Suppressor macrophage treated with lipopolysaccharide for 1 hour (primary cell): ENCODE data around the gene AGAP5.
"Not testable (repeated sequence)": the region's sequence is repeated elsewhere in the genome, so short reads cannot be mapped to it uniquely, and the experiment has no call there.

Experiments used
- DNase-seq, 3 donors: peaks; one replicate each; pipeline ENCODE4 v3.0.0-alpha.2; 2020 to 2022

The AGAP5 gene

DNA sequence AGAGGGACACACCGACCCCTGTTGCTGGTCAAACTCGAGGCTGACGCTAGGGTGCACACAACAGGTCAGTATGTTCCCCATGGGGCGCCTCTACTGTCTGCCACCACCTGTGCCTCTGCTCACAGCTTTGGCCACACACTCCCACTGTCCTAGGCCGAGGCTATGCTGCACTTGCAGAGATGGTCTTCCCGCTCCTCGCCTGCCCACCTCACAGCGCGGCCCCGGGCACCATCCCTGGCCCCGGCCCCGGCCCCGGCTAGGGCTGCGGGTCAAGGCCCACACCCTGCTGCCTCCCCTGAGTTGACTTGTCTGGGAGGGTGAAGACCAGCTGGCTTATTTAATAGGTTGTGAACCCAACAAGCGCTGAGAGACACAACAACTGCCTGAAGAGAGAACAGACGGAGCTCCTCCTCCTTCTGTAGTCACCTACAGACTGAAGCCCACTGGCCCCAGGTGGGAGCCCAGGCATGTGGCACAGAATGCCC lies at the start of gene AGAP5:
Gene AGAP5 (minus strand): TSS at position 435 of the 485 bp plus-strand sequence. CDS start 354 bp downstream, at position 81.
- DNase-seq, result not testable (repeated sequence)

DNA sequence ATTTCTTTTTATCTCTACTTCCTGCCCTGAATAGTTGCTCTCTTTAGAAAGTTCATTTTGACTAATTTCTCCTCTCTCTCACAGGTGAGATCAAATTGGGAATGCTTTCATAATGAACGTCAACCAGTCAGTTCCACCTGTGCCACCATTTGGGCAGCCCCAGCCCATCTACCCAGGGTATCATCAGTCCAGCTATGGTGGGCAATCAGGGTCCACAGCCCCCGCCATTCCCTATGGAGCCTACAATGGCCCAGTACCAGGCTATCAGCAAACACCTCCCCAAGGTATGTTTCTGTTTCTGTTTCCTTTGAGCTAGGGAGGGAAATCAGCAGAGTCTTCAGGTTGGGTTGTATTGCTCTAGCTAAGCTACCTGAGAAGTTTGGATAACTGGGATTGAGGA lies 48.8 kb upstream of the AGAP5 start:
- DNase-seq, result no peak

DNA sequence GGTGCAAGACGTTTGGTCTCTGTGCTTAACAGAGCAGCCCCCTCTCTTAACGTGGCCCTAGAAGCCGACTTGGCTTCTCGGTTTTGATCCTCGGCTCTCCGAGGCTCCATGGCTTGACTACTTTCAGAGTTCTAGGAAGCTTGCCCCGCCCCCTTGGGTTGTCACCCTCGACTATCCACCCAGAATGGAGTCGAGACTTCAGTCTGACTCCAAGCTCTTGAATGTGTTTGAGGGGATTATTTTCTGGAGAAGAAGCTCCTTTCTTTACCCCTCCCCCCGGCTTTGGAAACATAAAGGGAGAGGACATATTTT lies 46.7 kb upstream of the AGAP5 start:
- peak; percentile 79 to 86 (median 79) for DNase-seq

DNA sequence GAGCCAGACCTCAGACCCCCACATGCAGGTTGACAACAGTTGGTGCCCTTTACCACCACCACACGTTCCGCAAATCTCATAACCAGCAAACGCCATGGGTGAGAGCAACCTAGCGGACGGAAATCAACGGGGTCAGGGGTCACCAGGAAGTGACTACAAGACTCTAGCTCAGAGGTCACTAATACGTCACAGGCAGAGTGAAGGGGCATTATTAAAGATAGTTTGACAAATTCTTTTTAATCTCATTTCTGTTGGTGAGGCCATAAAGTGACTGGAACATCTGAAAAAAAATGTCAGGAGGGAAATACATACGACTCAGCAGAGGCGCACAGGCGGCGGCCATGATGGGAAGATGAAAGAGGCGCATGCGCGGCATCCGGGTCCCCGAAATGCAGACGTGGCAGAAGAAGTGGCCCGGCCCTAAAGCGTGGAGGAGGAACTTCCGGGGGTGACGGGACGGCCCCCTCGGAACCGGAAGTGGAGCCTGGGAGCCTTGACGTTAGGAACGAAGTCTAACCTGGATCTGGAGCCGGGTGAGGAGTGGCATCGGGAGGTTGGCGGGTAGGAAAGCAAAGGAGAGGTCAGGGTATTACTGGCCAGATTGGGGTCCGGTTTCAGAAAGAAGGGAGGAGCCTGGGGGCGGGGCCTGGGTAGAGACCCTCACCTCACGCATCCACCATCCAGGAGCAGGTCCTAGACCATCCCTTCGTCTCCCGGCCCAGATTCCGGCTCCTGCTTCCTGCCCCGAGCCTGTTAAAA lies 46.2 kb upstream of the AGAP5 start, which contains the start of gene SEC24C:
Gene SEC24C (plus strand): TSS at position 468 of the 759 bp plus-strand sequence. CDS start 2,461 bp downstream, outside the sequence.
- peak; percentile 97 to 98 (median 98) for DNase-seq

GRCh38 chr10:73743327-73743904 lies 45.5 kb upstream of the AGAP5 start:
- no peak for DNase-seq

- DNase-seq, result no peak
Measured at GRCh38 chr10:73742454-73742734, 44.5 kb upstream of the AGAP5 start.

- not testable (repeated sequence) for DNase-seq
Measured at GRCh38 chr10:73740501-73741254, 42.8 kb upstream of the AGAP5 start.

DNA sequence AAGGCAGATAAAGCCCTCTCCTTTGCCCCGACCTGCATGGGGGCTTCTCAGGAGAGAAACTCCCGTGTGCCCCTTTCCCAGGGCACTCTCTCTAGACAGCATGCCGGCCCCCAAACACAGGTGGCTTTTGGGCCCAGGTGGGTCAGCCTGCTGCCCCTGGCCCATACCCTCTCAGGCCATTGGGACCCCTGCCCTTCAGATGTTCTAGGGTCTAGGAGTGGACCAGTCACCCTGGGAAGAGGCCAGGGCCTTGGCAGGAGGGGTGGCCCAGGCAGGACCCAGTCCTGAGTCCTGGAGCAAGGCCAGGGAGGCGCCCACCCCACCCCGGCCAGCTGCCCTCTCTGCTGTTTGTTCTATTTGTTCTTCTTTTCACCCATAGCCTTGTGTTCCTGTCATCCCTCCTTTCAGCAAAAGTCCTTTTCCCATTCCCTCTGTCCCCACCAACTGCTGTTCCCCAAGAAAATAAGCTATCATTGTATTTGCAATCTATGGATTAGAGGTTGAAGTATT lies 36.9 kb upstream of the AGAP5 start:
- no peak for DNase-seq

GRCh38 chr10:73734028-73734720 lies 36.3 kb upstream of the AGAP5 start:
- DNase-seq, result no peak

DNA sequence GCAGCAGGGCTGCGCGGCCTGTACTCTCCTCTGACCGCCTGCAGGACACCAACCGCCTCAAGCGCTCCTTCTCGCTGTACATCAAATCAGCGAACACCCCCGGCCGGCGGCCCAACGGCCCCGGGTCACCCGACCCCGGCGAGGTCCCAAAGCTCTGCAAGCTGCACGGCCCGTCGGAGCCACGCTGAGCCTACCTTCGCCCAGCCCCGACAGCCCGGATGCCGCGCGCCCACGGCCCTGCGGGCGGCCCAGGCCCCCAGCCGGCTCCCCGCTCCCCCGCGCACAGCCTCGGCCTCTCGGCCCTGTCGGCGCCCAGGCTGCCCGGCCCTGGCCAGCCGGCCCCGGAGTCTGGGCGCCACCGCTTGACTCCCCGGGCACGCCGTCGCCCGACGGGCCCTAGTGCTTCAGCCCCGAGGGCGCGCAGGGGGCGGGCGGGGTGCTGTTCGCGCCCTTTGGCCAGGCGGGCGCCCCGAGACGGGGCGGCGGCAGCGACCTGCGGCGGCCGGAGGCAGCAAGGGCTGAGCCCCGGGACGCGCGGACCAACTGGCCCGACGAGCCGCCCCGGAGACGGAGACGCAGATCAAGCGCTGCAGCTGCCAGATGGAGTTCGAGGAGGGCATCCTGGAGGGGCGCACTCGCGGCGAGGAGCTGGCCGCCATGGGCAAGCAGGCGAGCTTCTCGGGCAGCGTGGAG lies 35.2 kb upstream of the AGAP5 start:
- DNase-seq, result no peak

GRCh38 chr10:73732426-73732825 lies 34.5 kb upstream of the AGAP5 start:
- no peak for DNase-seq

DNA sequence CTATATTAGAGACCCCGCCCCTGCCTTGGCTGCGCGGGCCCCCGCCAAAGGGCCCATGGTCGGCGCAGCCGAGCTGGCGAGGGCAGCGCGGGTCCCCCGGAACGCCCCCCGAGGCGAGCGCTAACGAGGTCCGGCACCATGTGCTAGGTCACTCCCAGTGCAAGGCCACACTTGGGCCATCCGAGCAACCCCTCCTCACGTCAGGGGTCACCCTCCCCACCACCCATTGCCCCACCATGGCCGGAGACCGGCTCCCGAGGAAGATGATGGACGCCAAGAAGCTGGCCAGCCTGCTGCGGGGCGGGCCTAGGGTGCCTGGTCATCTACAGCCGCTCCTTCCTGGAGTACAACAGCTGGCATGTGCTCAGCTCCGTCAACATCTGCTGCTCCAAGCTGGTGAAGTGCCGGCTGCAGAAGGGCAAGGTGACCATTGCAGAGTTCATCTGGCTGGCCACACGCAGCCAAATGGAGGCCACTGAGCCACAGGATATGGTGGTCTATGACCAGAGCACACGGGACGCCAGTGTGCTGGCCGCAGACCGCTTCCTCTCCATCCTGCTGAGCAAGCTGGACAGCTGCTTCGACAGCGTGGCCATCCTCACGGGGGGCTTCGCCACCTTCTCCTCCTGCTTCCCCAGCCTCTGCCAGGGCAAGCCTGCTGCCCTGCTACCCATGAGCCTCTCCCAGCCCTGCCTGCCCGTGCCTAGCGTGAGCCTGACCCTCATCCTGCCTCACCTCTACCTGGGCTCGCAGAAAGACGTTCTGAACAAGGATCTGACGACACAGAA lies 33.9 kb upstream of the AGAP5 start:
- DNase-seq, result no peak

GRCh38 chr10:73730153-73730906 lies 32.4 kb upstream of the AGAP5 start:
- peak; percentile 91 to 93 (median 93) for DNase-seq

DNA sequence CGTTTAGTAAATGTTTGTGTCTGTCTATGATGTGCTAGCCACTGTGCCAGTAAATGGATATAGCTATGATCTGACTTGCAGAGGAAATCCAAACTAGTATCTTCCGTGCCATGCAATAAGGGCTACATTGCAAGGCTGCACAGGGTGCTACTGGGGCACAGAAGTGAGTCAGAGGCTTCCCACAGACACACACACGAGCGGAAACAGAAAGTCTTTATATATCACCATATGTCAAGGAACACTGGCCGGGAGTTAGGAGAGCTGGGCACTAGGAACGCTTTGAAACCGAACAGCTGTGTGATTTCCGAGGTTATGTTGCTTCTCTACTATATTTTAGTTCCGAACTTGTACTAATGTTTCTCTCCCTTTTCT lies 31.9 kb upstream of the AGAP5 start:
- peak; percentile 55 to 75 (median 63) for DNase-seq

- DNase-seq, result no peak
Measured at GRCh38 chr10:73723516-73723915, 25.6 kb upstream of the AGAP5 start.

- DNase-seq, result peak; percentile 74 to 89 (median 87)
Measured at GRCh38 chr10:73720561-73720960, 22.7 kb upstream of the AGAP5 start.

- peak; percentile 70 to 92 (median 88) for DNase-seq
Measured at GRCh38 chr10:73717556-73717955, 19.6 kb upstream of the AGAP5 start.

DNA sequence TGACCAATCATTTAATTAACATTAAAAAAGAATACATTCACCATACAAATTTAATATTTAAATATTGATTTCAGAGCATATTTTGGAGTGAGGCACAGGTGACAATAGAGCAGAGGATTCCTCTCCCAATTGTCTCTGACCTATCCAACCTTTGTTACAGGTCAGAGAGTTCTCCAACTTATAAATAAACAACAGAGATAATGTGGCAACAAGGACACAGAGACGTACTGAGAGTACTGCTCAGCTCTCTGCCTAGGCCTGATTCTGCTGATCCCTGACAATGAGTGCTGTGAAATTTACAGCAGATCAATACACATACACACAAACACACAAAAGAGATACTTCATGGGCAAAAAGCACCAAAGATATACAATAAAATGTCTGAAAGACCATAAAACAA lies 18.3 kb upstream of the AGAP5 start:
- DNase-seq, result no peak

- DNase-seq, result not testable (repeated sequence)
Measured at GRCh38 chr10:73715179-73716156, 17.6 kb upstream of the AGAP5 start.

- not testable (repeated sequence) for DNase-seq
Measured at GRCh38 chr10:73714483-73714882, 16.6 kb upstream of the AGAP5 start.
